Heart right ventricle (tissue), 16 donors: Measurements from ENCODE around the gene ARIH2. TPM values are rescaled to one million over a fixed set of nuclear protein-coding genes. Genes with fewer than 3 reads are reported as not detected.

Source experiments
- ATAC-seq, 8 donors: fragments of 200-7000 bp; cut with Tn5 transposase; one replicate each; pipeline ENCODE4 v1.9.1; 2020; ENCODE audit warnings: mild to moderate bottlenecking in 8 of 8, moderate library complexity in 8 of 8, moderate number of reproducible peaks in 1 of 8
- DNase-seq, 2 donors: peaks; one replicate each; pipeline ENCODE4 v3.0.0-alpha.2; 2020
- H3K27ac ChIP-seq, 10 donors: fragments of 200-600 bp; sonication (generic) in 2 of 10; one replicate each; pipeline versions ENCODE4 v1.5.0 to v1.8.0; 2020 to 2022; ENCODE audit warnings: mild to moderate bottlenecking in 3 of 10
- H3K27me3 ChIP-seq, 7 donors: fragments of 200-600 bp; one replicate each; pipeline ENCODE4 v1.8.0; 2021 to 2022; ENCODE audit warnings: mild to moderate bottlenecking in 2 of 7
- H3K36me3 ChIP-seq, 9 donors: fragments of 200-600 bp; sonication (generic) in 1 of 9; one replicate each; pipeline versions ENCODE4 v1.5.0 to v1.8.0; 2020 to 2022; ENCODE audit warnings: mild to moderate bottlenecking in 2 of 9
- H3K4me1 ChIP-seq, 9 donors: fragments of 200-600 bp; sonication (generic) in 1 of 9; one replicate each; pipeline versions ENCODE4 v1.5.0 to v1.8.0; 2020 to 2022; ENCODE audit warnings: mild to moderate bottlenecking in 4 of 9
- H3K4me3 ChIP-seq, 10 donors: fragments of 200-600 bp; sonication (generic) in 2 of 10; one replicate each; pipeline versions ENCODE4 v1.5.0 to v1.8.0; 2020 to 2022; ENCODE audit warnings: mild to moderate bottlenecking in 7 of 10, moderate library complexity in 2 of 10
- H3K9me3 ChIP-seq, 11 donors: fragments of 200-600 bp in 10 of 11; sonication (generic) in 2 of 11; one replicate each; pipeline versions ENCODE4 v1.5.0 to v1.8.0; 2013 to 2022; ENCODE audit warnings: mild to moderate bottlenecking in 2 of 11, control low read depth in 1 of 11, moderate library complexity in 1 of 11
- CTCF ChIP-seq, 9 donors: fragments of 200-600 bp; sonication (generic) in 2 of 9; IDR thresholded peaks; one replicate each; pipeline versions ENCODE4 v1.5.0 to v1.8.0; 2021 to 2022; ENCODE audit warnings: antibody characterized with exemption in 9 of 9, mild to moderate bottlenecking in 5 of 9, moderate library complexity in 1 of 9
- WGBS, 2 donors: extraction: QIAGEN DNeasy Blood & Tissue Kit; methylation state at CpG; one replicate each; pipeline ENCODE4 v1.1.7; 2013; ENCODE audit warnings: inconsistent platforms in 1 of 2; 5-methylcytosine and 5-hydroxymethylcytosine counted together
- intact Hi-C, 10 donors: fragments of 100-400 bp; cut with DNase I; formaldehyde crosslinking; loops; one replicate each; pipeline versions ENCODE4 v1.11.1 to v1.14.2; 2022
- polyA plus RNA-seq, 2 donors: library from polyadenylated mRNA; stranded (reverse); fragments of 200-250 nt; gene quantifications; one replicate each; pipeline ENCODE4 v1.2.3, GENCODE V29; 2013
- total RNA-seq, 10 donors: library from RNA; stranded (reverse); fragmentation: NEBNext Ultra II Directional in 3 of 10; extraction: Animal tissue kit (Norgen Biotek cat#: 25700) in 3 of 10; gene quantifications; one replicate each; pipeline versions ENCODE4 v1.2.1 to v1.2.4, GENCODE V29; 2021 to 2023
- donor health status: Arrhythmogenic right ventricular cardiomyopathy.
- donor health status: ischemic (EF 13 %, LVEDD 7.1; RV severe dilation, severe dysfunction).
- donor health status: healthy with polysubstance abuse.
- donor health status: DM: no; HTN: yes; CAD: no.
- donor health status: DM: no; HTN: no; CAD: no.
- donor health status: ischemic (EF 25% LVEDD 6.9; RV normal size, moderate dysfunction).
- donor health status: ischemic (EF 25% LVEDD 5.7; RV mildly dilated, moderate dysfunction).
- donor health status: healthy.
- donor health status: DM: yes; HTN: yes; CAD: no.
- donor health status: Ischemic cardiomyopathy.
- donor health status: ischemic (EF 35%, LVEDD 5.7; RV mildly dilated, moderate dysfunction).
- donor health status: nonischemic (EF 11% LVEDD 7.7; RV severe dilation, severe dysfunction).
- donor health status: DM: yes; HTN: yes; CAD: no.
- donor health status: PGD.
- donor health status: ischemic (EF 29% LVEDD 5.4; RV normal size, mild dysfunction).
- donor health status: nonischemic (EF 23%, LVEDD 6.1; RV moderate dilation, normal function).

Gene ARIH2
- total and polyA plus RNA-seq, 12 donors, result 41.9 to 177 (median 138) TPM

- Histone ChIP-seq H3K4me3 (no peak overlapping the region), H3K9me3 (no peaks in the 10 kb centered on the region), H3K27me3 (no peaks in the 10 kb centered on the region), H3K36me3 (peaks cover 0 to 42% (median 0%) of the 10 kb centered on the region in 9 donors), H3K27ac (no peak overlapping the region), H3K4me1 (peaks cover 0 to 5% (median 1%) of the 10 kb centered on the region in 9 donors)
- WGBS, 2 donors, result 76 to 80% methylated on average over 8 of the region's 8 CpGs
- DNase-seq (no peak), ATAC-seq (no peak)
- intact Hi-C loops, result loop anchor here in 1 of 10 donors (10.0 kb wide), 1 partner anchor 98 kb away; the partner anchor contains the start of gene QRICH1
- TF ChIP-seq CTCF (IDR thresholded peaks at IDR 0.05), result no peak
Measured at GRCh38 chr3:48997102-48997635, 78.5 kb downstream of the ARIH2 start.

GRCh38 chr3:48997714-48998637, 79.3 kb downstream of the ARIH2 start:
- no peak overlapping the region for H3K4me3 ChIP-seq
- intact Hi-C loops, result loop anchor here in 1 of 10 donors (10.0 kb wide), 1 partner anchor 97 kb away; the partner anchor contains the start of gene QRICH1
- no peak overlapping the region for H3K27ac ChIP-seq
- DNase-seq (no peak), ATAC-seq (peak in 1 of 8 donors; percentile 5)
- TF ChIP-seq CTCF (IDR thresholded peaks at IDR 0.05), result no peak
- 79% methylated on average over 20 of the region's 20 CpGs for WGBS, 2 donors
- H3K36me3 ChIP-seq, result peaks cover 0 to 43% (median 0%) of the 10 kb centered on the region in 9 donors
- H3K27me3 ChIP-seq, result no peaks in the 10 kb centered on the region
- no peaks in the 10 kb centered on the region for H3K9me3 ChIP-seq
- no peaks in the 10 kb centered on the region for H3K4me1 ChIP-seq

- H3K27ac ChIP-seq, result no peak overlapping the region
- DNase-seq (no peak), ATAC-seq (no peak)
- H3K4me1 ChIP-seq, result no peaks in the 10 kb centered on the region
- H3K4me3 ChIP-seq, result no peak overlapping the region
- TF ChIP-seq CTCF (IDR thresholded peaks at IDR 0.05), result no peak
- WGBS, 2 donors, result 86% methylated on average over 8 of the region's 8 CpGs
- H3K36me3 ChIP-seq, result peaks cover 0 to 42% (median 0%) of the 10 kb centered on the region in 9 donors
- H3K9me3 ChIP-seq, result no peaks in the 10 kb centered on the region
- H3K27me3 ChIP-seq, result no peaks in the 10 kb centered on the region
- intact Hi-C loops, result loop anchor here in 1 of 10 donors (10.0 kb wide), 1 partner anchor 96 kb away; the partner anchor contains the start of gene QRICH1
Measured at GRCh38 chr3:48999085-48999858, 80.6 kb downstream of the ARIH2 start.

GRCh38 chr3:49001155-49001554, 82.5 kb downstream of the ARIH2 start:
- no peak for ATAC-seq
- Histone ChIP-seq H3K27me3 (no peaks in the 10 kb centered on the region), H3K9me3 (no peaks in the 10 kb centered on the region), H3K4me3 (no peak overlapping the region), H3K36me3 (peaks cover 0 to 40% (median 0%) of the 10 kb centered on the region in 9 donors), H3K4me1 (peaks cover 0 to 4% (median 2%) of the 10 kb centered on the region in 9 donors), H3K27ac (no peak overlapping the region)
- no peak for TF ChIP-seq CTCF (IDR thresholded peaks at IDR 0.05)
- intact Hi-C loops, result no loop called here
- WGBS, 2 donors, result 88 to 89% methylated on average over 6 of the region's 6 CpGs
- DNase-seq, result no peak
